MCF 10A (cell line): ENCODE results near the gene CCDC102B. TPM values are rescaled to one million over a fixed set of nuclear protein-coding genes. Genes with fewer than 3 reads are reported as not detected.

Source experiments
- BruUV-seq: library from RNA; stranded (reverse); fragments of 400-500 nt; replicated peaks from 2 replicates; lab custom pipeline; 2021; lab: Mats Ljungman, UMichigan
- CTCF ChIA-PET: fragments of 300-600 bp; sonication (Branson Sonifier 250); formaldehyde crosslinking; extraction: SDS; loops from one replicate; lab custom pipeline; 2021; ENCODE audit warnings: antibody characterized with exemption, inconsistent platforms; lab: Yijun Ruan, JAX
- POLR2A ChIA-PET: fragments of 300-600, 350-650 bp; sonication (Branson Sonifier 250); formaldehyde crosslinking; extraction: SDS; loops from one replicate; lab custom pipeline; 2020; ENCODE audit warnings: antibody characterized with exemption, inconsistent platforms; lab: Yijun Ruan, JAX
- DNase-seq: peaks from one replicate; pipeline ENCODE4 v3.0.0-alpha.2; 2018; ENCODE audit not compliant: unreplicated experiment
- H3K27ac Mint-ChIP-seq: one replicate; pipeline ENCODE4 v1.8.0; 2022; ENCODE audit warnings: mild to moderate bottlenecking, low read depth, mixed read lengths; ENCODE audit not compliant: unreplicated experiment
- H3K27me3 Mint-ChIP-seq: one replicate; pipeline ENCODE4 v1.8.0; 2022; ENCODE audit warnings: mixed read lengths; ENCODE audit not compliant: insufficient read depth, unreplicated experiment
- H3K36me3 Mint-ChIP-seq: one replicate; pipeline ENCODE4 v1.8.0; 2022; ENCODE audit warnings: mild to moderate bottlenecking, moderate library complexity, mixed read lengths; ENCODE audit not compliant: insufficient read depth, unreplicated experiment
- H3K4me1 Mint-ChIP-seq: one replicate; pipeline ENCODE4 v1.8.0; 2022; ENCODE audit warnings: mixed read lengths; ENCODE audit not compliant: insufficient read depth, unreplicated experiment
- H3K4me3 Mint-ChIP-seq: one replicate; pipeline ENCODE4 v1.8.0; 2022; ENCODE audit warnings: mild to moderate bottlenecking, moderate library complexity, mixed read lengths; ENCODE audit not compliant: unreplicated experiment
- H3K9me3 Mint-ChIP-seq: one replicate; pipeline ENCODE4 v1.8.0; 2022; ENCODE audit warnings: mixed read lengths; ENCODE audit not compliant: unreplicated experiment
- CTCF ChIP-seq: fragments of 200-600 bp; IDR thresholded peaks from one replicate; pipeline ENCODE4 v1.8.0; 2022; ENCODE audit warnings: antibody characterized with exemption, mild to moderate bottlenecking; ENCODE audit not compliant: unreplicated experiment
- intact Hi-C: fragments of 100-400 bp; cut with micrococcal nuclease; formaldehyde crosslinking; loops from 2 replicates; pipeline ENCODE4 v1.14.1; 2022
- total RNA-seq: library from RNA; stranded (reverse); gene quantifications from 2 replicates; pipeline ENCODE4 v1.2.3, GENCODE V29; 2022

The CCDC102B gene
- total RNA-seq, 1 experiment from 2014 or later = 3.4 TPM

GRCh38 chr18:68915061-68915460, 117.2 kb downstream of the CCDC102B start:
- no TSS peak for BruUV-seq
- intact Hi-C loops = no loop called here
- DNase-seq = no peak
- H3K27me3 Mint-ChIP-seq = no peaks in the 10 kb centered on the region
- no peaks in the 10 kb centered on the region for H3K9me3 Mint-ChIP-seq
- ChIA-PET CTCF (no interaction called here), POLR2A (no interaction called here)
- no peak overlapping the region for H3K4me3 Mint-ChIP-seq
- no peak for TF ChIP-seq CTCF
- H3K36me3 Mint-ChIP-seq = no peaks in the 10 kb centered on the region
- H3K27ac Mint-ChIP-seq = no peak overlapping the region
- H3K4me1 Mint-ChIP-seq = peaks cover 13% of the 10 kb centered on the region

GRCh38 chr18:68916734-68917133, 118.9 kb downstream of the CCDC102B start:
- H3K27me3 Mint-ChIP-seq = no peaks in the 10 kb centered on the region
- CTCF ChIA-PET = interaction anchor here (0.7 to 1.3 kb wide), 4 partner anchors 8 to 1553 kb away, joined by 3 to 5 read pairs (median 4); no protein-coding TSS in a partner anchor
- H3K4me3 Mint-ChIP-seq = no peak overlapping the region
- intact Hi-C loops = no loop called here
- POLR2A ChIA-PET = interaction anchor here (0.6 to 0.9 kb wide), 2 partner anchors 814 to 1083 kb away, joined by 3 read pairs; no protein-coding TSS in a partner anchor
- DNase-seq = peak; percentile 85
- peaks cover 13% of the 10 kb centered on the region for H3K4me1 Mint-ChIP-seq
- H3K27ac Mint-ChIP-seq = no peak overlapping the region
- no peaks in the 10 kb centered on the region for H3K36me3 Mint-ChIP-seq
- no peaks in the 10 kb centered on the region for H3K9me3 Mint-ChIP-seq
- TF ChIP-seq CTCF = no peak
- no TSS peak for BruUV-seq

- Mint-ChIP-seq H3K27me3 (no peaks in the 10 kb centered on the region), H3K4me1 (peaks cover 13% of the 10 kb centered on the region), H3K9me3 (no peaks in the 10 kb centered on the region), H3K36me3 (no peaks in the 10 kb centered on the region), H3K27ac (no peak overlapping the region), H3K4me3 (no peak overlapping the region)
- TF ChIP-seq CTCF = no peak
- CTCF ChIA-PET = no interaction called here
- BruUV-seq = no TSS peak
- intact Hi-C loops = no loop called here
- POLR2A ChIA-PET = no interaction called here
- DNase-seq = no peak
Measured at GRCh38 chr18:68918216-68918615, 120.3 kb downstream of the CCDC102B start.

- BruUV-seq = no TSS peak
- Mint-ChIP-seq H3K4me3 (no peak overlapping the region), H3K9me3 (no peaks in the 10 kb centered on the region), H3K27ac (no peak overlapping the region), H3K36me3 (no peaks in the 10 kb centered on the region), H3K4me1 (peaks cover 13% of the 10 kb centered on the region), H3K27me3 (no peaks in the 10 kb centered on the region)
- ChIA-PET POLR2A (no interaction called here), CTCF (no interaction called here)
- TF ChIP-seq CTCF = no peak
- DNase-seq = no peak
- intact Hi-C loops = loop anchor here (10.0 kb wide), 1 partner anchor 1165 kb away; no protein-coding TSS in a partner anchor
Measured at GRCh38 chr18:68919900-68920299, 122.0 kb downstream of the CCDC102B start.
